BJ (cell line): ENCODE results near the gene EID2. TPM values are rescaled to one million over a fixed set of nuclear protein-coding genes. Genes with fewer than 3 reads are reported as not detected.

Experiments
- CTCF ChIA-PET: fragments of 350-600 bp; formaldehyde crosslinking; extraction: SDS; loops from one replicate; lab custom pipeline; 2021; ENCODE audit warnings: antibody characterized with exemption, inconsistent platforms; lab: Yijun Ruan, JAX
- POLR2A ChIA-PET: fragments of 300-600 bp; sonication (Branson Sonifier 250); formaldehyde crosslinking; extraction: SDS; loops from one replicate; lab custom pipeline; 2021; ENCODE audit warnings: antibody characterized with exemption; lab: Charles Lee
- DNase-seq: peaks from one replicate; pipeline ENCODE4 v3.0.0-alpha.2; 2011; ENCODE audit warnings: low read depth
- H3K27me3 ChIP-seq: 2 replicates; pipeline ENCODE4 v1.6.0; 2011; ENCODE audit warnings: low read length; ENCODE audit not compliant: control insufficient read depth, insufficient read depth
- H3K36me3 ChIP-seq: 2 replicates; pipeline ENCODE4 v1.5.1; 2011; ENCODE audit warnings: low read length; ENCODE audit not compliant: control insufficient read depth, insufficient read depth
- H3K4me3 ChIP-seq: 2 replicates; pipeline ENCODE4 v1.5.1; 2011; ENCODE audit warnings: low read depth, mild to moderate bottlenecking, control low read depth, low read length
- CTCF ChIP-seq: IDR thresholded peaks from 2 replicates; pipeline ENCODE4 v1.5.1; 2011; ENCODE audit warnings: low read depth, mild to moderate bottlenecking, control low read depth, inconsistent platforms, low read length, moderate library complexity; ENCODE audit not compliant: insufficient read depth
- polyA plus RNA-seq: library from polyadenylated mRNA; depleted of rRNA; stranded (reverse); fragments of >200 nt; gene quantifications from 2 replicates; pipeline ENCODE4 v1.2.3, GENCODE V29; 2011

EID2 gene
- polyA plus RNA-seq, 1 experiment: 5.5 TPM

- no peaks in the 10 kb centered on the region for H3K36me3 ChIP-seq
- H3K4me3 ChIP-seq: peak overlapping the region; percentile 20
- no peak for TF ChIP-seq CTCF
- CTCF ChIA-PET: no interaction called here
- POLR2A ChIA-PET: no interaction called here
- DNase-seq: no peak
- 0 out of 2 replicates have a peak, but pooled peaks cover 2% of the 10 kb centered on the region for H3K27me3 ChIP-seq
These were observed 33.4 kb downstream of the EID2 start for GRCh38 chr19:39506598-39506943.

GRCh38 chr19:39502640-39503417 lies 37.1 kb downstream of the EID2 start:
- POLR2A ChIA-PET: no interaction called here
- peak; percentile 50 for TF ChIP-seq CTCF
- no peak for DNase-seq
- Histone ChIP-seq H3K27me3 (peaks cover 24% of the 10 kb centered on the region), H3K36me3 (no peaks in the 10 kb centered on the region), H3K4me3 (no peak overlapping the region)
- CTCF ChIA-PET: interaction anchor here (0.5 to 2.3 kb wide), 16 partner anchors 10 to 64 kb away, joined by 3 to 9 read pairs (median 4); partner anchors contain the start of genes EID2B, SELENOV and SUPT5H

GRCh38 chr19:39501340-39501739 lies 38.6 kb downstream of the EID2 start:
- CTCF ChIA-PET: interaction anchor here (0.9 kb wide), 1 partner anchor 32 kb away, joined by 4 read pairs; the partner anchor contains the start of gene EID2B
- POLR2A ChIA-PET: no interaction called here
- no peak for DNase-seq
- Histone ChIP-seq H3K4me3 (no peak overlapping the region), H3K27me3 (peaks cover 24% of the 10 kb centered on the region), H3K36me3 (no peaks in the 10 kb centered on the region)
- no peak for TF ChIP-seq CTCF

GRCh38 chr19:39500543-39500942 lies 39.4 kb downstream of the EID2 start:
- CTCF ChIA-PET: interaction anchor here (0.6 to 0.9 kb wide), 3 partner anchors 33 to 137 kb away, joined by 3 to 4 read pairs (median 4); partner anchors contain the start of gene EID2B
- DNase-seq: no peak
- peaks cover 24% of the 10 kb centered on the region for H3K27me3 ChIP-seq
- H3K4me3 ChIP-seq: no peak overlapping the region
- H3K36me3 ChIP-seq: no peaks in the 10 kb centered on the region
- TF ChIP-seq CTCF: no peak
- POLR2A ChIA-PET: no interaction called here

GRCh38 chr19:39499932-39500331 lies 40.0 kb downstream of the EID2 start:
- Histone ChIP-seq H3K4me3 (no peak overlapping the region), H3K36me3 (no peaks in the 10 kb centered on the region), H3K27me3 (peaks cover 22% of the 10 kb centered on the region)
- ChIA-PET POLR2A (no interaction called here), CTCF (interaction anchor here (0.9 kb wide), 1 partner anchor 41 kb away, joined by 3 read pairs; the partner anchor contains the start of gene EID2)
- TF ChIP-seq CTCF: no peak
- no peak for DNase-seq
